Endodermal cell (in vitro differentiated cells): ENCODE results near the gene ABR. TPM values are rescaled to one million over a fixed set of nuclear protein-coding genes. Genes with fewer than 3 reads are reported as not detected.

Source experiments
- DNase-seq: peaks from one replicate; pipeline ENCODE4 v3.0.0-alpha.2; 2017
- H3K27ac ChIP-seq: 2 replicates; pipeline ENCODE4 v1.5.1; 2013; ENCODE audit warnings: mild to moderate bottlenecking, low read depth, low read length, moderate library complexity
- H3K27me3 ChIP-seq: 2 replicates; pipeline ENCODE4 v1.6.1; 2013; ENCODE audit warnings: mild to moderate bottlenecking, low read length, moderate library complexity; ENCODE audit not compliant: insufficient read depth, control insufficient read depth, poor library complexity, severe bottlenecking
- H3K36me3 ChIP-seq: 2 replicates; pipeline ENCODE4 v1.7.0; 2013; ENCODE audit warnings: mild to moderate bottlenecking, low read length, moderate library complexity; ENCODE audit not compliant: control insufficient read depth, insufficient read depth
- H3K4me1 ChIP-seq: one replicate; pipeline ENCODE4 v1.7.0; 2013; ENCODE audit warnings: low read length; ENCODE audit not compliant: control insufficient read depth, insufficient read depth
- H3K4me3 ChIP-seq: 2 replicates; pipeline ENCODE4 v1.5.1; 2013; ENCODE audit warnings: mild to moderate bottlenecking, low read length, moderate library complexity
- H3K9ac ChIP-seq: 2 replicates; pipeline ENCODE4 v1.6.1; 2013; ENCODE audit warnings: mild to moderate bottlenecking, low read length, moderate library complexity; ENCODE audit not compliant: poor library complexity, severe bottlenecking; ENCODE audit errors: extremely low read depth
- H3K9me3 ChIP-seq: 2 replicates; pipeline ENCODE4 v1.6.1; 2013; ENCODE audit warnings: mild to moderate bottlenecking, low read length, moderate library complexity; ENCODE audit not compliant: control insufficient read depth
- H3K27ac Mint-ChIP-seq: 2 replicates; pipeline ENCODE4 v1.8.0; 2020; ENCODE audit warnings: mixed read lengths
- H3K27me3 Mint-ChIP-seq: 2 replicates; pipeline ENCODE4 v1.8.0; 2021; ENCODE audit warnings: mild to moderate bottlenecking, mixed read lengths; ENCODE audit not compliant: insufficient read depth
- H3K36me3 Mint-ChIP-seq: 2 replicates; pipeline ENCODE4 v1.8.0; 2020; ENCODE audit warnings: low read depth, mixed read lengths
- H3K4me1 Mint-ChIP-seq: 2 replicates; pipeline ENCODE4 v1.8.0; 2020; ENCODE audit warnings: mixed read lengths
- H3K4me3 Mint-ChIP-seq: 2 replicates; pipeline ENCODE4 v1.8.0; 2020; ENCODE audit warnings: mild to moderate bottlenecking, moderate library complexity, mixed read lengths
- H3K9me3 Mint-ChIP-seq: 2 replicates; pipeline ENCODE4 v1.8.0; 2020; ENCODE audit warnings: mild to moderate bottlenecking, mixed read lengths
- CTCF ChIP-seq: fragments of 200-600 bp; sonication (generic); conservative IDR thresholded peaks from 2 replicates; pipeline ENCODE4 v1.5.0; 2021; ENCODE audit warnings: antibody characterized with exemption, mild to moderate bottlenecking
- WGBS, 2 experiments: methylation state at CpG; one replicate each; pipeline versions ENCODE4 v1.1.5 to v1.1.7; 2013; ENCODE audit warnings: missing lambda C conversion rate in 2 of 2, mixed read lengths in 1 of 2; ENCODE audit not compliant: insufficient coverage in 1 of 2, insufficient read length in 1 of 2; 5-methylcytosine and 5-hydroxymethylcytosine counted together
- total RNA-seq, 2 donors: library from RNA; stranded (reverse); fragmentation: NEBNext Ultra II Directional in 1 of 2; extraction: Animal tissue kit (Norgen Biotek cat#: 25700) in 1 of 2; gene quantifications; 2 replicates in 1 of 2; 3 replicates in 1 of 2; pipeline ENCODE4 v1.2.1, GENCODE V29; 2021

Gene ABR
- total RNA-seq, 2 donors from 2014 or later, result 51.1 to 58.7 TPM

GRCh38 chr17:1158879-1159278, 20.9 kb downstream of the ABR start:
- Histone ChIP-seq H3K4me3 (no peak overlapping the region), H3K27me3 (no peaks in the 10 kb centered on the region), H3K9me3 (no peaks in the 10 kb centered on the region), H3K4me1 (no peaks in the 10 kb centered on the region), H3K27ac (no peak overlapping the region), H3K36me3 (no peaks in the 10 kb centered on the region), H3K9ac (no peak overlapping the region)
- Mint-ChIP-seq H3K27ac (no peak overlapping the region), H3K4me3 (no peak overlapping the region), H3K27me3 (no peaks in the 10 kb centered on the region), H3K36me3 (peaks cover 8% of the 10 kb centered on the region), H3K4me1 (no peaks in the 10 kb centered on the region), H3K9me3 (no peaks in the 10 kb centered on the region)
- TF ChIP-seq CTCF, result no peak
- DNase-seq, result no peak
- WGBS, 2 experiments, result 96 to 100% methylated on average over 4 to 8 of the region's 8 CpGs

GRCh38 chr17:1156864-1157263, 22.9 kb downstream of the ABR start:
- Mint-ChIP-seq H3K27me3 (no peaks in the 10 kb centered on the region), H3K4me1 (no peaks in the 10 kb centered on the region), H3K36me3 (peaks cover 8% of the 10 kb centered on the region), H3K4me3 (no peak overlapping the region), H3K9me3 (no peaks in the 10 kb centered on the region), H3K27ac (peak overlapping the region; percentile 67)
- Histone ChIP-seq H3K36me3 (no peaks in the 10 kb centered on the region), H3K27ac (no peak overlapping the region), H3K9me3 (no peaks in the 10 kb centered on the region), H3K4me1 (no peaks in the 10 kb centered on the region), H3K4me3 (no peak overlapping the region), H3K27me3 (no peaks in the 10 kb centered on the region), H3K9ac (no peak overlapping the region)
- DNase-seq, result no peak
- 62 to 83% methylated on average over 6 to 12 of the region's 12 CpGs for WGBS, 2 experiments
- no peak for TF ChIP-seq CTCF

DNA sequence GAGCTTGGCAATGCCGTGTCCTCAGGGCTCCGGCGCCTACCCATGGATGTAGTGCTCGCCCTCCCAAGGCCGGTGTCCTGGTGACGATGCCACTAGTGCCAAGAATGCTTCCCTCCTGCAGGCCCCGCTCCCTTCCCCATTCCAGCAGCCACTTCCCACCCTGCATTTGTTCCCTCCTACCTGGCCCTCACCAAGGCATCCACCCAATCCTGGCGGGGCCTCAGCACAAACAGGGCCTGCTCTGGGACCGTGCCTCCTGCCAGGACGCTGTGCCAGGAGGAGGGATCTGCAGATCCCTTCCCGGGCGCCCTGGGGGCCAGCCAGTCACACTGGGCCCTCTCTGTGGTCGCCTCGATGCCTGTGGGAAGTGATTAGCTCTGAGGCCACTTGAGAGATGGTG, 25.1 kb downstream of the ABR start:
- no peaks in the 10 kb centered on the region for H3K9me3 ChIP-seq
- TF ChIP-seq CTCF, result no peak
- DNase-seq, result no peak
- 87 to 92% methylated on average over 6 to 14 of the region's 14 CpGs for WGBS, 2 experiments
- Mint-ChIP-seq H3K27ac (no peak overlapping the region), H3K4me3 (no peak overlapping the region), H3K27me3 (no peaks in the 10 kb centered on the region), H3K9me3 (no peaks in the 10 kb centered on the region), H3K4me1 (no peaks in the 10 kb centered on the region), H3K36me3 (peaks cover 14% of the 10 kb centered on the region)
- H3K36me3 ChIP-seq, result no peaks in the 10 kb centered on the region
- no peak overlapping the region for H3K9ac ChIP-seq
- no peak overlapping the region for H3K27ac ChIP-seq
- H3K4me1 ChIP-seq, result no peaks in the 10 kb centered on the region
- H3K27me3 ChIP-seq, result no peaks in the 10 kb centered on the region
- H3K4me3 ChIP-seq, result no peak overlapping the region
